HG03342 (cell line): ENCODE data around the gene CCDC137.
A peak's percentile ranks its signal among the peaks of the same experiment; 100 is the strongest.
"Not testable (repeated sequence)": the region's sequence is repeated elsewhere in the genome, so short reads cannot be mapped to it uniquely, and the experiment has no call there.

ENCODE experiments used
- ATAC-seq: cut with Tn5 transposase; IDR thresholded peaks from one replicate; pipeline ENCODE4 v1.9.1; 2021; ENCODE audit warnings: mild to moderate bottlenecking, moderate library complexity; ENCODE audit not compliant: unreplicated experiment

Gene CCDC137

DNA sequence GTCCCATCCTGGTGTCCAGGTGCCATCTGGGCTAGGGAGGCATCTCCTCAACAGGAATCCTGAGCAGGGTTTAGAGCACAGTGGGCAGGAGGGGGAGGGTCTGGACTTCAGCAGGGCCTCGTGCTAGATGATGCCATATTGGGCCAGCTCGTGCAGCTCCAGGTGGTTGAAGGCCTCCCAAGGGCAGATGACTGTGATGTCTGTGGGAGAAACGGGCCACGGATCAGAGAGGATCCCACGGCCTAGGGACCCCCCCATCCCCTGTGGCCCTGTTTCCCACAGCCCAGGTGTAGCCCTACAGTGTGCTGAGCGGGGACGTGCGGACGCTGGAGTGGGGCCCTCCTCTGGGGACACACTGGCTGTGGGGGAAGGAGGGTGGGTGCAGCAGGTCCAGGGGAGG is 15.6 kb upstream of the CCDC137 start:
- ATAC-seq = no peak

DNA sequence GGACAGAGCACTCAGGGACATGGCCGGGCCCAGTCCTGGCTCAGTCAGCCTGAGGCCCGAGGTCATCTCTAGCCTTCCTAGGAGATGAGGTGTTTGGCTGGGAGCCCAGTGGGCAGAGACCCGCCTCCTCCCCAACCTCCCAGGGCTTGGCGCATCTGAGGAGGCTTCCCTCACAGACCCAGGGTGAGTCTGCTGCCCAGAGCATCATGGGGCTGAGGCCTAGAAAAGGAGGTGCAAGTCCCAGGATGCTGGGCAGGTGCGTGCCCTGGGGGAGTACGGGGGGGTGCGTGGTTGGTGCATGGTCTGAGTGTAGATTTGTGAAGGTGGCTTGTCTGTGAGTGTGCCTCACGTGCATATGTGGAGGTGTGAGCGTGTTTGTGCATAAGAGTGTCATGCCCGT is 14.8 kb upstream of the CCDC137 start:
- ATAC-seq = no peak

DNA sequence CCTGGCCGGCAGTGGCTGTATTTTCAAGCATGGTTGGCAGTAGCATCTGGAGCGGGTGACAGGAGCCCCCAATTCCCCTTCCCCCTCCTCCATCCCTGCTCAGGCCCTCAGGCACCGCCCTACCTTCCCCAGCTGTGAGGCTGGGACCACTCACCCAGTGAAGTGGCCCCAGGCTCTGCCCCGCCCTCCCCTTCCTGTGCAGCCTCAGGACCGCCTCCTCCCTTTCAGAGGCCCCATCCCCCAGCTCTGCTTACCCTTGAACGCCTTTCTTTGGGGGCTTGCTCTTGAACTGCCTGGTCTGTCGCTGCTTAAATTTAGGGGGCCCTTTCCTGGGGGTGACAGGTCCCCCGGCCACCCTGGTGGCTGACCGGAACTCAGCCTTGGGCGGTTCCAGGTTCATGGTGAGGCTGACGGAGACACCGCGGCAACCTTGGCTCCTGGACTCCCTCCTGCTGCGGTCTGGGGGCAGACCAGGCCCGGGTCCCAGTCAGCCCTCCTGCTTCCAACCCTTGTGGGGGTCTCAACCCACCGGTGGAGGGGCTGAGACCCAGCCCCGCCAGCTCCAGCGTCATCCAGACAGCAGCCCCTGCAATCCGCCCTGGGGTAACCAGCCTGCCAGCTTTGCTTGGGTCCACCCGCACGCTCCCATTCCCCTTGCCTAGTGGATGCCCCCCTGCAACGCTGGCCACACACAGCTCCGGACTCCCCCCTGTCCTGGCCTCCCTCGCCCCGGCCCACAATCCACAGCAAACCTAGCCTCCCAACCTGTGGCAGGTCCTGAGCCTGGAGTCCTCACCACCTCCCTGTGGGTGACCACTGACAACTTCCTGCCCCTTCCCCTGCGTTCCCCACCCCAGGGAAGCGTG is 13.4 kb upstream of the CCDC137 start:
- no peak for ATAC-seq

DNA sequence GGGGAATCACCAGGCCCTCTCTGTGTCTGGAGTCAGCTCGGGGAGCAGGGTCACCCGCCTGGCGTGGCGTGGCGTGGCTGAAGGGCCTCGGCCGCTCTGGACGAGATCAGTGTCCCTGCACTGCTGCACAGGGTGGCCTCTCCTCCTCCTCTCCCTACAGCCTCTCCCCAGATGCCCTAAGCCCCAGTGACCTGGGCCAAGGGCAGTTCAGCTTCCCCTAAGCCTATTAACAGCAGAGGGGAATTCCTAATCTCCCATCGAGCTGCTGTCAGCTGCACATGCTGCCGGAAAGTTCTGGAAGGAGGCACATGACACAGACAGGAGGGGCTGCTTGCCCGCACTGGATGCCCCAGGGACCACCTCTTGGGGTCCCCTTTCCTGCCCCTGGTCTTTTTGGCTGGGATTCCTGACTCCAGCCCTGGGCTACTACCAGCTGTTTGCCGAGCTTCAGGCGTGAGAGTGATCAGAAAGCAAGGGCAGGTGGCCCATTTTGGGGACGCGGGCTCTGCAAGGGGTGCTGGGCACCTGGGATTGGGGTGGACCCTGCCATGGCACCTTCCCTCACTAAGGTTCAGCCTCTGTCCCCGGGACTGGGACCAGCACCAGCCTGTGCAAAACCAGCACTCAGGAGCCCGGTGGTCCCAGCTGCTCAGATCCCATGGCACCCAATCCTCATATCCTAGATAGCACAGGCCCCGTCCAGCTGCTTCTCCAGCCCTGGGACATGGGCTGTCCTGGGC is 11.0 kb upstream of the CCDC137 start:
- ATAC-seq = no peak

DNA sequence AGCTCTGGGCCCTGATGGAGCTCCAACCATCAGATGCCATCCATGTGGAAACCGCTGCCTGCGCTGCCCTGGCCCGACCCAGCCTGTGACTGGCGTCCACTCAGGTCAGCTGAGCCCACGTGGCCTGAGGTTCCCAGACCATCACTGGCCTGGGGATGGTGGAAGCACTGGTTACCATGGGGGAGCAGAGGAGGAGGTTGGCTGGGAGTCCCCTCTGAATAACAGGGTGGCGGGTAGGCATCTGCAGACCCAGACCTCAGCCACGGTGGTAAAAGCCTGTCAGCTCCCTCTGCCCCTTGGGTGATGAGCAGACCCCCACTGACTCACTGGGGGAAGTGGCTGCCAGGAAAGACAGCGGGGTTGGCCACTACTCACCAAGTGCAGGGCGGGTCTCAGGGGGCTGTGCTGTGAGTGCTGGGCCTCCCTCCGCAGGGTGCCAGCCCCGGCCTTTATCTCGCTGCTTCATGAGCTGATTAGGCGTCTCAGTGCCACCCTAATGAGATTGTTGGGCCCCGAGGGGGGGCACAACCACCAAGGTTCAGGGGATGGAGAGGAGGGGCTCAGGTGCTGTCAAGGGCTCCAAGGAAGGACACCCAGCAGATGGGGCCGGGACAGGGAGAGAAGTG is 10.3 kb upstream of the CCDC137 start, which contains the start of gene PDE6G:
Gene PDE6G (minus strand): TSS at position 425 of the 626 bp plus-strand sequence. CDS start 3,237 bp downstream, outside the sequence.
- no peak for ATAC-seq

DNA sequence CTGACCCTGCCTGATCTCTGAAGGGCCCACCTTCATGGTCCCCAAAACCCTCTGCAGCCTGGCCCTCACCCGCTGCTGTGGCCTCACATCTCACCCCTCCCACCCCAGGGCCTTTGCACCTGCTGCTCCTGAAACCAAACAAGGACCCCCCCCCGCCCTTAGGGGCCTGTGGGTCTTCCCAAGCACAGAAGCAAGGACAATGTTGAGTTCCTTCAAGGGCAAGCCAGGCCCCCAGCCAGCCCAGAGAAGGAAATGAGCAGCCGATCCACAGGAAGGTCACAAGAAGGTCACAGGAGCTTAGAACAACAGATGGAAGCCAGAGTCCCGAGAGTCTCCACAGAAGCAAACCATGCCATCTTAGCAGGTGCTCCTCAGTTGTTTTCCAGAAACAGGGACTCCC is 9.7 kb upstream of the CCDC137 start:
- no peak for ATAC-seq

DNA sequence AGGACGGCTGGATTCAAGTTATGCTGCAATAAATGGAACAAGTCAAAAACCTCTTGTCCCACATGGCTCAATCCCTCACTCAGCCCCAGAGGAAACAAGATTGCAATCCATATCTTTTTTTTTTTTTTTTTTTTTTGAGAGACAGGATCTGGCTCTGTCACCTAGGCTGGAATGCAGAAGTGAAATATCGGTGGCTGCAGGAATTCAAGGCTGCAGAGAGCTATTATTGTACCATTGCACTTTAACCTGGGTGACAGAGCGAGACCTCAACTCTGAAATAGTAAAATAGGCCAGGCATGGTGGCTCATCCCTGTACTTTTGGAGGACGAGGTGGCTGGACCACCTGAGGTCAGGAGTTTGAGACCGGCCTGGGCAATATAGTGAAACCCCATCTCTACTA is 7.5 kb upstream of the CCDC137 start:
- no peak for ATAC-seq

DNA sequence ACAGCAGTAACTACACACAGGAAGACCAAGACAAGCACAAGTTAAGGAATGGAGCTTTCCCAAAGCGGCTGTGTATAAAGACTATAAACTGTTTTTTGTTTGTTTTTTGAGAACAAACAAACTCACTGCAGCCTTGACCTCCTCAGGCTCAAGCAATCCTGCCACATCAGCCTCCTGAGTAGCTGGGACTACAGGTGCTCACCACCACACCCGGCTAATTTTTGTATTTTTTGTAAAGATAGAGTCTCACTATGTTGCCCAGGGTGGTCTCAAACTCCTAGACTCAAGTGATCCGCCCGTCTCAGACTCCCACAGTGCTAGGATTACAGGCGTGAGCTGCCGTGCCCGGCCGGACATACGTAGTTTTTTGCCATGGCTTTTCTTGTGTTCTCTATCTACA is 6.1 kb upstream of the CCDC137 start:
- ATAC-seq = no peak

DNA sequence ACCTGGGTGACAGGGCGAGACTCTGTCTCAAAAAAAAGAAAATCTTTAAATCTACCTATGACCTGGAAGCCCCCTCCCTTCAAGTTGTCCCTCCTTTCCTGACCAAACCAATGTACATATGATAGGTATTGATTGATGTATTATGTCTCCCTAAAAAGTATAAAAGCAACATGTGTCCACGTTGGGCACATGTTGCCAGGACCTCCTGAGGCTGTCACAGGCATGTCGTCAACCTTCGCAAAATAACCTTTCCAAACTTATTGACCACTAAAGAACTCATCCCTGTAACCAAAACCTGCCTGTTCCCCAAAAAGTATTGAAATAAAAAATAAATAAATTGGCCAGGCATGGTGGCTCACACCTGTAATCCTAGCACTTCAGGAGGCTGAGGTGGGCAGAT is 4.5 kb upstream of the CCDC137 start:
- ATAC-seq = no peak

DNA sequence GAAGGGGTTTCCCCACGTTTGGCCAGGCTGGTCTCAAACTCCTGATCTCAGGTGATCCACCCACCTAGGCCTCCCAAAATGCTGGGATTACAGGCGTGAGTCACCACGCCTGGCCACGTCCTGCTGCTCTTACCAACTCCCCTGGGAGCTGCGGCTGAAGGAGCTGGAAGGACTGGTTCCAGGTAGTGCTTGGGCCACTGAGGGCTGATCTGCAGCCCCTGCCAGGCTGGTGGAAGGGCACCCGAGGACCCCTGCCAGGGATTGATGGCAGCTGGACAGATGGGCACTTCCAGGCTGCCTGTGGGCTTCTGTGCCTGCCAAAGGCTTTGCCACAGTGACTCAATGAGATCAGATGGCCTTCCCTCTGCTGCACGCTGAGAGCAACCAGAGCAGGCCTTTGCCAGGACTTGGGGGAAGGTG is 2.5 kb upstream of the CCDC137 start:
- ATAC-seq = no peak

DNA sequence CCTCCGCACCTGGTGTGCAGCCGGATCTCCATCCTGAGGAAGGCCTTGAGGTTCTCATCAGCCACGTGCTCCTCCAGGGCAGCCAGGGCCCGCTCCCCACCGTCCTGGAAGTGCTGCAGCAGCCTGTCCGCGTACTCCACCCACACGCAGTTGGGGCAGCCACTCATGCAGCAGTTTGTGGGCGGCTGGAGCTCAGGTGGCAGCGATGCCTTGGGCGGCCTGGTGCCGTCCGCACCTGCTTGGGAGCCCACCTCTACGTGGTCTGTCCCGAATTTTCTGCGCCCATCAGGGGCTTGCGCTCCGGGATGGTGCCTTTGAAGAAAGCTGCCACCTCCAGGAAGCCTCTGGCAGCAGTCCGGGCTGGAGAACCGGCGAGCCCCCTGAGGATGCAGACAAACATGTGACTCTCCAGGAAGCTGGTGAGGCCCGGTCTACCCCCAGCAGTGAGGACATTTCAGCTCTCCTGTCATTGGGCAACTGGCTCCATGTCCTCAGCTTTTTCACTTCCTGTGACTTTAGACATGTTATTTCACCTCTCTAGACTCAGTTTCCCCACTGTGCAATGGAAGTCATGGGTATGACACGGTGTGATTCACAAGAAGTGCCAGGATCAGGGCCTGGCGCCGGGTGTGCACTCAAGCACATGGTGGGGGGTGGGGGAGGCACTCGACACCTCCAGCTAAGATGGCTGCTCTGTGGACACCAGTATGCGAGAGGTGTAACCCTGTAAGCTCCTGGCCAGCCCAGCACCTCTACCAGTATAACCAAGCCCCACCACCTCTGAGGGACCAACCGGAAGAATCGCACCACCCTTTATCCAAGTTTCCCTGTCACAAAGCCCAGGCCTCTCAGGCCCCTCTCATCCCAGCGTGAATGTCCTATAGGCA is 1.1 kb upstream of the CCDC137 start:
- ATAC-seq = no peak

DNA sequence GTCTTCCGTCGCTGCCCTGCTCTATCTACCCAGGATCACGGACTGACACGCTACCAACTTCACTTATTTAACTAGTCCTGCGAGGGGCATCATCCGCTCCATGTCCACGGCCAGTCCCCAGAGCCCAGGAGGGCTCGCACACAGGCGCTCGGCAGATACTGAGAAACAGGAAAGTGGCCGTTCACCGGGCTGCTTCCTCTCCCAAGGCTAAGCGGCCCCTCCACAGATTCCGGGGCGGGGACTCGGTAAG is 520 bp upstream of the CCDC137 start:
- ATAC-seq = peak; percentile 16

DNA sequence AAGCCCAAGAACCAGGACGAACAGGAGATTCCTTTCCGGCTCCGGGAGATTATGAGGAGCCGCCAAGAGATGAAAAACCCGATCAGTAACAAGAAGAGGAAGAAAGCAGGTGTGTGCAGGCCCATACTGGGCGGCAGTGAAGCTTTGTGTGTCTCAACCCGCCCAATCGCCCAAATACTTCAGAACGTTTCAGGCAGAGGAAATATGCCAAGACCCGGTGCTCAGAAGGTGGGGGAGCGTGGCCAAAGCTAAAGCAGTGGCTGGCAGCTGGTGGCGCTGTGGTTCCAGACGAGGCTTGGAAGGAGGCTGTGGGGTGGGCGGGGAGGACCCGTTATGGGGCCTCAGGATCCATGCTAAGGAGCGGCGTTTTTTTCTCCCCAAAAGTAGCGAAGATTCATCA is 1.2 kb downstream of the CCDC137 start:
- ATAC-seq = no peak

DNA sequence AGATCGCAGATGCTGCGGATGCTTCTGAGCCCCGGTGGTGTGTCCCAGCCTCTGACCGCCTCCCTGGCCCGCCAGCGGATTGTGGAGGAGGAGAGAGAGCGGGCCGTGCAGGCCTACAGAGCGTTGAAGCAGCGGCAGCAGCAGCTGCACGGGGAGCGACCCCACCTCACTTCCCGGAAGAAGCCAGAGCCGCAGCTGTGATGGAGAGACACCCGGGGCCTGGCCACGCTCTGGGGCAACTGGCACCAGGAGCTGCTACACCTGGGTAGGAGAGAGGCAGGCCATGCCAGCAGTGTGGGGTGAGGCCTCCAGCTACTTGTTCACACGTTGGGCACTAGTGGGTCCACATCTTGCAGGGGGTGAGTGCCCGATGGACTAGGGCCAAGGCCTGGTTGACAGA is 6.0 kb downstream of the CCDC137 start:
- no peak for ATAC-seq

DNA sequence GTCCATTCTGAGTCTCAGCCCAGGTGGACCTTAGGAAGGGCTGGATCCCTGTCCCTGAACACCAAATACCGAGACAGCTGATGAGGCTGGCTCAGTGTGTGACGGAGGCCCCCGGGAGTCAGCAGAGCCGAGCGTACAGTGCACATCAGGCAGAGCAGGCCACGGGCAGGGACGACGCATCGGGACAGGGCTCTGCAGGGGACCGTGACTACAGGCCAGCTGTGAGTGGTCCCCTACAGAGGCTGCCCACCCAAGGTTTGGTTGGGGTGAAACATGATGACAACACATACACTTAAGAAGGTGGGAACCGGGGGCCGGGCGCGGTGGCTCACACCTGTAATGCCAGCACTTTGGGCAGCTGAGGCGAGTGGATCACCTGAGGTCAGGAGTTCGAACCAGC is 6.4 kb downstream of the CCDC137 start:
- ATAC-seq = no peak

DNA sequence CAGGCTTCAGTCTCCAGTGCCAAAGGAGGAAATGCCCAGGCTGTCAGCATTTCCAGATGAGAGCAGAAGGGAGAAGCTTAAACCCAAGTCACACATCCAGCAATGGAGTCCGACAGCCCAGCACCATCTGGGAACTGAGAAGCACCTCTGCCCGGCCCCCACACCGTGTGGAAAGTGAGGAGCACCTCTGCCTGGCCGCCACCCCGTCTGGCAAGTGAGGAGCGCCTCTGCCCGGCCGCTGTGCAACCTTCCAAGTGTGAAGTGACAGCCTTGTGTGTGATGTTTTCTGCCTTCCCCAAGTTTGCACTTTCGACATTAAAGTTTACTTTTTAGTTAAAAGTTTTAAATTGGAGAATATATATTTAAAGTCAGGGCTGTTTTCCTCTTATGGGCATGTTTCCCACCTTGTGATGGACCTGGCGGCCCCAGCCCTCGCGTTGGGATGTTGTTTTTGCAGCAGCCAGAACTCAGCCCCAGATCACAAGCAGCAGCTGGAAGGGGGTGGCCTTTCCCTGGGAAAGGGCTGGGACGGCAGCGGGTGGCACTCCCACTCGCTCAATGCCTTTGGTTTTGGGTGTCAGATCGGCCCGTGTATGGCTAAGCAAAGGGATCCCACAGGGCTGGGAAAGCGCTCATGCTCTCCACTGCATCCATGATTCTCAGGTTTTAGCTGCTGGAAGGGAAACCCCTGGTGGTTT is 7.2 kb downstream of the CCDC137 start:
- ATAC-seq = no peak

DNA sequence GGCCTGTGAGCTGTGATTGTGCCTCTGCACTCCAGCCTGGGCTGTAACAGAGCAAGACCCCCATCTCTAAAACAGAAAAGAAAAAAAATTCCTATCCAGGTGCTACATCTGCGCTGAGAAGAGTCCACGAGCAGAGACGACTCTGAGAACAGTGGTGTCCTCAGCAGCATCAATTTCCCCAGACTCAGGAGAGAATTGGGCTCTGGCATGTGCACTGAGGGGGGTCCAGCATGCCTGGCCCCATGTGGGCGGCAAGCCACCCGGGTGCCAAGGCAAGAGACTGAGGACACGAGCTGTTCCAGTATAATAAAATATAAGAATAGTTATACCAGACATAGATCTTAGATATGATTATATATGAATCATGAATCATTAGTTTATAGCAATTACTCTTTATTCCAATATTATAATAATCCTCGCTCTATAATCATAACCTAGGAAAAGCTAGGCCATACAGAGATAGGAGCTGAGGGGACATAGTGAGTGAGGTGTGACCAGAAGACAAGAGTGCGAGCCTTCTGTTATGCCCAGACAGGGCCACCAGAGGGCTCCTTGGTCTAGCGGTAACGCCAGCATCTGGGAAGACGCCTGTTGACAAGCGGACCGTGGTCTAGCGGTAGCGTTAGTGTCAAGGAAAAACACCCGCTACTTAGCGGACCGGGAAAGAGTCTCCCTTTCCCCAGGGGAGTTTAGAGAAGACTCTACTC is 9.1 kb downstream of the CCDC137 start:
- ATAC-seq = not testable (repeated sequence)

DNA sequence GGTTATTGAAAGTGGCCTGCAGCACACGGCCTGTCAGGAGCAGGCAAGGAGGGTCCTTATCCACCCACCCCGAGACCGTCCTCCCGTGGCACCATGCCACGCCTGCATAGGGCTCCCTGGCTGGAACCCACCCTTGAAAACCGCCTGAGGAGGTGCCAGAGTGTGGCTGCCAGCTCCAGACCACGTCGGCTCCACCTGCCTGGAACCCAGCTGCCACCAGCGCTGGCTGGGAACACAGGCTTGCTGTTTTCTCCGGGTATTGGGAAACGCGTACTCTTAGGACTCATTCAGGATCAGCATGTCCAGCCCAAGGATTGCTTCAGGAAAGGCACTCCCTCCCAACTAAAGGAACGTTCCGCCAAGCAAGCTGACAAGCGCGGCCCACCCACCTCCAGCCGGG is 10.4 kb downstream of the CCDC137 start:
- ATAC-seq = no peak

DNA sequence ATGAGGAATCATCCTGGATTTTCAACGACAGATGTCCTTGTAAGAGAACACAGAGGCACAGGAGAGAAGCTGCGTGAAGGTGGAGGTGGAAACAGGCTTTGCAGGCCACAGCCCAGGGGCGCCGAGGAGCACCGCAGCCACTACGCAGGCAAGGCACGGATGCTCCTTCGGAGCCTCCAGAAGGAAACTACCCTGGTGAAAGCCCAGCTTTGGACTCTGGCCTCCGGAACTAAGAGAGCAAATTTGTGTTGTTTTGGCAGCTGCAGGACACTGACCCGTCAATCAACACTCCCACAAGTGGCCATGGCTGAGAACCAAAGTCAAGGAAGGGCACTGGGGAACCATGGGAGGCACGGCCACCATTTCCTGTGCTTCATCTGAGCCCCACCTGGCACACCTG is 13.6 kb downstream of the CCDC137 start:
- no peak for ATAC-seq

DNA sequence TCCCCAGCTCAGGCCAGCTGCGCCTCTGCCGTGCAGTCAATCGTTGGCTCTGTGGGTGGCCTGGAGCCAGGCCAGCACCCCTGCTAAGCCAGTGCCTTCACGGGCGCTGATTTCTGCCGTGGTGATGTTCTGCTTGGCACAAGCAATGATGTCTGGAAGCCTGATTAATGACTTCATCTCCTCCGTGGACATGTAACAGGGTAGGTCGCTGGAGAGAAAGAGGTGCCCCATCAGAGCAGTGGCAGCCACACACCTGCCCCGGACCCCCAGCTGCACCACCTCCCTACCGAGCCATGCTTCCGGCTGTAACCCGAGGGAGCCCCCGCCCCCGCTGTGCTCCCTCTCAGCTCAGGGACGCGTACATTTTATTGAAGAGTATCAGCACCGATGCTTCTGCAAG is 15.1 kb downstream of the CCDC137 start:
- ATAC-seq = no peak
